ENCODE data around the gene TMEM141. TPM values are rescaled to one million over a fixed set of nuclear protein-coding genes. Genes with fewer than 3 reads are reported as not detected.

TMEM141 gene
- total RNA-seq (2014; rRNA removed; shearing (Covaris generic)) = 63.0 and 84.8 TPM in 2 replicates

DNA sequence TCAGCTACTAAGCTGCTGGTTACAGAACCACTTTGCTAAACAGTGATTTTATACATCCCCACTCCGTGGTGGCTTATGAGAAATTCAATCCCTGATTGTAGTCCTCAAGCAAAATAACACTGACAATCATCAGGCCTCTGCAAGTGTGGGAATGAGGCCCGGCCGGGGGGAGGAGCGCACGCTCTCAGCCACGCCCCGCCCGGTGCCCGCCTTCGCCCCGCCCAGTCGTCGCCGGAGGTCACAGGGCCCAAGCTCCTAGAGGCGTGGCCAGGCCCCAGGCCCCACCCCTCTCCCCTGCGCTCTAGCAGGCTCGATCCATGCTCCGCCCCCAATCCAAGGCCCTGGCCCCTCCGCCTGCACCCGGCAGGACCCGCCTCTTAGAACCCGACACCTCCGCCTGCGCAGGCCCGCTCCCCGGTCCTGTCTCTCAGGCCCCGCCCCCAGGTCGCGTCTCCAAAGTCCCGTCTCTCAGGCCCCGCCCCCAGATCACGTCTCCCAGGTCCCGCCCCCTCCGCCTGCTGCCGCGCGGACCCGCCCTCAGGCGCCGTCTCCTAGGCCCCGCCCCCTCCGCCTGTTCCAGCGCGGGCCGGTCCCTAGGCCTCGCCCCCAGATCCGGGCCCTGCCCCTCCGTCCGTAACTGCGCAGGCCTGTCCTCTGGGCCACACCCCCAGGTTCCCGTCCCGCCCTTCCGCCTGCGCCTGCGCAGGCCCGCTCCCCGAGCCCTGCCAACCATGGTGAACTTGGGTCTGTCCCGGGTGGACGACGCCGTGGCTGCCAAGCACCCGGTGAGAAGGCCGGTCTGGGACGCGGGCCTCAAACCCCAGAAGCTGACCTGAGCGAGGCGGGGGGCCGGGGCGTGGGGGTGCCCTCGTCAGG is at the start of gene TMEM141:
TSS of gene TMEM141 (plus strand) at position 705 of the 876 bp plus-strand sequence. CDS start at position 732, 27 bp downstream.
- peak; percentile 98 for DNase-seq (ENCODE audit: low read depth)

DNA sequence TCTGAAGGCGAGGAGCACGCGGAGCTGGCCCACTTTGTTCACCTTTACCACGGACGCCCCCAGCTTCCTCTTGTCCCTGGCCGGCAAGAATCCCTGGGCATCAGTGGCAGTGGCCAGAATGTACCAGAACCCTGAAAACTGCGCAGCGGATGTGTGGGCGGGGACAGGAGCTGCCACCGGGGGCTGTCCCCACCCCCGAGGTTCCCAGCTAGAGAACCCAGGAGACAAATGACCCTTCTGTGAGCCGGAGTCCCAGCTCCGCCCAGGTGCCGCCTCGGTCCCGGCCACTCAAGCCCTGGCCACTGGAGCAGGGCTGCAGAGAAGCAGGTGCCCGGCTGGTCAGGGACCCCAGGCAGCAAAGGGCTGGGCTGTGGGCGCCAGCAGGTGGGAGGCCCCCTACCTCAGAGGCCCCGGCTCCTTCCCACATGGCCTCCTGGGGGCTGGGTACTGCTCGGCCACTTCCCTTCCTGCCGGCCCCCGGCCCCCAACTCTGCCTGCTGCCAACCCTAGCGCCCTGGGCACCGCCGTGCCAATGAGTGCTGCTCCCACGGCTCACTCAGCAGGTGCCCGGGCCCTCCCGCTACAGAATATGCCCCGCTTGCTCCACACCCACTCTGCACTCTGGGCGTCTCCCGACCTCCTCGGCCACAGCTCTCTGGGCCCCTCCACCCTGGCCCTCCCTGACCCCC is 49.1 kb upstream of the TMEM141 start:
- DNase-seq (ENCODE audit: low read depth) = no peak

DNA sequence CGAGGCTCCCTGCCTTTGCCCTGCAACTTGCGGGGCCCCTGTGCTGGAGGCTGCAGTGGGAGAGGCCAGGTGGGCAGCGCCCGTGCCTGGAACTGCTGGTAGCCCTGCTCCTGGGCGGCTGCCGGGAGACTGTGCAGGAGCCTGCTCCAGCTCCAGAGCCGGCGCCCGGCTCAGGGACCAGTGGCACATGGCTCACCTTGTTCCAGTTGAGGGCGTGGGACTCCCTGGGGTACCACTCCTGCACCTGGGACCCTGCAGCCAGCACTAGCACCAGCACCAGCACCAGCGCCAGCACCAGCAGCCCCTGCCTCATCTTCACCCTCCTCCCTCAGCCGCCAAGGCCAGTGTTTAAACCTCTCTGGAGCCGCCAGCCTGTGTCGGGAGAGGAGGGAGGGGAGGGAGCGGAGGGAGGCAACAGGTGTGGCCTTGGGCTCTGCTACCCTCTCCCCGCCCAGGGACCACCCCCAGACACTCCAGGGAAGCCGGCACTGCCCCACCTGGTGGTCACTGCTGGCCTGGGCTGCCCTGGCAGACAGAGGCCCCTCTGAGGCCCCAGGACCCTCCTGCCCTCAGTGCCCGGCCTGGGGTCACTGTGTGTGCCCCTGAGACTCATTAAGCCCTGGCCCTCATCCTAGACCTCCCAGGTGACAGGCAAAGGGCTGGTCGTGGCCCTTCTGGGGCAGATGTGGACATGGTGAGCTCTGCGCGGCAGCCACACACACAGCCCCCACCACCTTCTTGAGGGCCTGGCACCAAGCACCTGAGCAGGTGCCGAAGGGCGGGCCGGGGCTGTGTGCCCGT is 48.4 kb upstream of the TMEM141 start, which contains the start of gene LCN10:
TSS of gene LCN10 (minus strand) at position 350 of the 801 bp plus-strand sequence. CDS start at position 313, 37 bp downstream.
- no peak for DNase-seq (ENCODE audit: low read depth)

DNA sequence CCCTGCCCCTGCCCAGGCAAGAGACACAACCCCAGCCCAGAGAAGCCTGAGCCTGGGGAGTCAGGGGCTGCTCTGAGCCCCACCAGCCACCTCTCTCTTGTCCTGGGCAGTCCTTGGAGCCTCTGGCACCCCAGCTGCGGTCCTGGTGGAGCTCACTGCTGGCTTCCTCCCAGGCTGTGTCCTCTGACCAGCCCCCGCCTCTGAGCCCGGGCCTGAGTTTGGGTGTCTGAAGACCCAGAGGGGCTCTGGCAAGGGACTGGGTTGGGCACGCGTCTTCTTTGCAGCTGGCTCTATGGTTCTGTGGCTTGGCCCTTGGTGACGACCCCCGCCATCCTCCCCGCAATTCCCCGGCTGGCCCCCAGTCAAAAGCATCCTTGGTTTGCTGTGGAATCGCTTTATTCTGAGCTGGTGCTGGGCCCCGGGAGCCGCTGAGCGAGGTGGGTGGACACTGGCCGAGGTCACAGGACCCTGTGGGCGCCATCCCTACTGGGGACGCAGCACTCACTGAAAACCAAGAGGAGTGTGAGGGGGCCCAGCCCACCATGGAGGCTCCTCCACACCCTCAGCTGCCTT is 47.4 kb upstream of the TMEM141 start:
- no peak for DNase-seq (ENCODE audit: low read depth)

DNA sequence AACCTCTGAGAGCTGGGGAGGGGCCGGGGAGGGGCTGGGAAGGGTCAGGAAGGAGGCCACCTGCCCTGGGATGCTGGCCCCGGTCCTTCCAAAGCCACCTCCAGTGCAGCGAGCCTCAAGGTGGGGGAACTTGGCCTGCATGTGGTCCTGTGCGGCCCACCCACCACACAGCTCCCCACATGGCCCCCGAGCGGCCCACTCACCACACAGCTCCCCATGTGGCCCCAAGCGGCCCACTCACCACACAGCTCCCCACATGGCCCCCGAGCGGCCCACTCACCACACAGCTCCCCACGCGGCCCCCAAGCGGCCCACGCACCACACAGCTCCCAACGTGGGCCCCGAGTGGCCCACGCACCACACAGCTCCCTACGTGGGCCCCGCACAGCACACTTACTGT is 46.4 kb upstream of the TMEM141 start:
- no peak for DNase-seq (ENCODE audit: low read depth)

DNA sequence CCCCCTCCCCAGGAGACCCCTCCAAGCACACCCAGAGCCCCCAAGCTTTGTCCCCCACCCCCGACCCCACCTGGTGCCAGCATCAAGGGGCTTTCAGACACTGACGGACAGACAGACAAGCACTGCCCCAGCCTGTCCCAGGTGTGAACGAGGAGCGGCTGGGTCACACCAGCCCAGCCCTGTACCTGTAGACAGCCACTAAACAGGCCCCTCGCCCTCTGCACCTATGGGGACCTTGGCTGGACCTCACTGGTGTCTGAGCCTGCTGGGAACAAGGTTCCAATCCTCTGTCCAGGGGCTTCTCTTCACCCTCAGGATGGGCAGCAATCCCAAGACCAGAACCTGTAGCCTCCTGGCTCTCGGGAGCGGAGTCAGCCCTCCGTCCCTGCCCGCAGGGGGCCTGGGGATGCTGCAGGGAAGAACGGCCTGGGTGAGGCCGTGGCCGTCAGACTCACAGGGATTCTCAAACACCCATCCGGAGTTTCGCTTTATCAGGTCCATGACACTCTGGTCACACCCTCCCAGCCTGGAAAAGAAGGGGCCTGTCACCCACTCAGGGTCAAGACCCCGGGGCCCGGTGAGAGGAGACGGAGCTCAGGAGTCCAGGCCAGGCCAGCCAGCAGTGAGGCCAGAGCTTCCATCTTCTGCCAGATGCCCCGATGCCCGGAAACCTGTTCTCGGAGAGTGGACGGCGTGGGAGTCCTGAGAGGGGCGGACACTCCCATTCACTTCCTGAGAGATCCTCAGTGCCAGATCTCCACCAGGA is 45.6 kb upstream of the TMEM141 start:
- DNase-seq (ENCODE audit: low read depth) = no peak

DNA sequence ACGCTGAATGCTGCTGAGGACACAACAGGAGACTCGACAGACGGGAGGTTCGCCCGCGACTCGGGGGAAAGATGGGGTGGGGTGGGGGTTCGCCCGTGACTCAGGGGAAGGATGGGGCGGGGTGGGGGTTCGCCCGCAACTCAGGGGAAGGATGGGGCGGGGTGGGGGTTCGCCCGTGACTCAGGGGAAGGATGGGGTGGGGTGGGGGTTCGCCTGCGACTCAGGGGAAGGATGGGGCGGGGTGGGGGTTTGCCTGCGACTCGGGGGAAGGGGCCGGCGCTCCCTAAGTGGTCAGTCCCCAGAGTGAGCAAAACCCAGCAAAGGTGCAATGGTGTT is 45.0 kb upstream of the TMEM141 start:
- no peak for DNase-seq (ENCODE audit: low read depth)

DNA sequence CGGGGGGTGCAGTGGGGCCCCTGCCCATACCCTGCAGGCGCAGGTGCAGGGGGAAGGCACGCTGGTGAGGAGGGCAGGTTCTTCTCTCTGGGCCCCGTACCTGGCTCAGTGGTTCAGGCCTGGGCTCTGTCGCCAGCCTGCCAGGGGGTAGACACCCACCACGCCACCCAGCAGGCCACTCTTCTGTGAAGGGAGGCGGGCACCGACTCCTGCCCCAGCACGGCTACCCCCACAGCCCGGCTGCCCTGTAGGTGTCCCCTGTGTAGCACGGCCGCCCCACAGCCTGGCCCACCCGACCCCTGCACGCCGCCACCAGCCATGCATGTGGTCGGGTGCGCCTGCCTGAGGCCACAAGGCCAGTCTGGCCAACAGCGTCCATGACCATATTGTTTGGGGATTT is 44.5 kb upstream of the TMEM141 start:
- DNase-seq (ENCODE audit: low read depth) = no peak

DNA sequence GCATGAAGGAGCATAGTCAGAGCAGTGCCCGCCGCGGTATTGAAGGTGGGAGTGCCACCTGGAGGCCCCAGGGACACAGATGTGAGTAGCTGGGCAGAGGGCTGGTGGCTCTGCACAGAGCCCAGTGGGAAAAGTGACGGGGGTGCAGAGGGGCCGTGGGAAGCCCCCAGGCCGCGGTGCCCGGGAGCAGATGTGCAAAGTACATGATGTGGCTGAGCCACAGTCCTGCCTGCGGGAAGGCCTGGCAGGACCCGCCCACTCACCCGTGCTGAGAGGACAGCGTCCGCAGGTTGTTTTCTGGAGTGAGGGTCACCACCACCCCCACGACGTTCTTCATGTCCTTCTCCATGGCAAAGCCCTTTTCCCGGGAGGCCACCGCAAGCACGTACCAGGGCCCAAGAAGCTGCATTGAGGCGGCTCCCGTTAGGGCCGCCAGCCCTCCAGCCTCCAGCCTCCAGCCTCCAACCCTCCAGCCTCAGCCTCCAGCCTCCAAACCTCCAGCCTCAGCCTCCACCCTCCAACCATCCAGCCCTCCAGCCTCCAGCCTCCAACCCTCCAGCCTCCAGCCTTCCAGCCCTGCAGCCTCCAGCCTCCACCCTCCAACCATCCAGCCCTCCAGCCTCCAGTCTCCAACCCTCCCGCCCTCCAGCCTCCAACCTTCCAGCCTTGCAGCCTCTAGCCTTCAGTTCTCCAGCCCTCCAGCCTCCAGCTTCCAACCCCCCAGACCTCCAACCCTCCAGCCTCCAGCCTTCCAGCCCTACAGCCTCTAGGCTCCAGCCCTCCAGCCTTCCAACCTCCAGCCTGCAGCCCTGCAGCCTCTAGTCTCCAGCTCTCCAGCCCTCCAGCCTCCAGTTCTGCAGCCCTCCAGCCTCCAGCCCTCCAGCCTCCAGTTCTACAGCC is 43.7 kb upstream of the TMEM141 start:
- DNase-seq (ENCODE audit: low read depth) = no peak

DNA sequence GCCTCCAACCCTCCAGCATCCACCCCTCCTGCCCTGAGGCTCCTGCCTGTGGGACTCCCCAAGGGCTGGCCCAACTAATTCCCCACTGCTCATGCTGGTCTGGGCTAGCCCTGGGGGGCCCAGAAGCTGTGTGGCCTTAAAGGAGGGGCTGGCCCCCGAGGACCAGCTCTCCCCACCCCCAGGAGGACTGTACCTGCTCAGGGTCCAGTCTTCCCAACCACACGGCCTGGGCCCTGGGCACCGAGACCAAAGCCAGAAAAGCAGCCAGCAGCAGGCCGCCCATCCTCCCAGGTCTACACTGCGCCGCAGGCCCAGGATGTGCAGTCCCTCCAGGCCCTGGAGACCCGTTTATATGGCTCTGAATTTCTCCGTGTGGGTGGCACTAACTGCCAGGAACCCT is 42.9 kb upstream of the TMEM141 start, which contains the start of gene LCN6:
TSS of gene LCN6 (minus strand) at position 325 of the 400 bp plus-strand sequence. CDS start at position 283, 42 bp downstream.
- DNase-seq (ENCODE audit: low read depth) = no peak

DNA sequence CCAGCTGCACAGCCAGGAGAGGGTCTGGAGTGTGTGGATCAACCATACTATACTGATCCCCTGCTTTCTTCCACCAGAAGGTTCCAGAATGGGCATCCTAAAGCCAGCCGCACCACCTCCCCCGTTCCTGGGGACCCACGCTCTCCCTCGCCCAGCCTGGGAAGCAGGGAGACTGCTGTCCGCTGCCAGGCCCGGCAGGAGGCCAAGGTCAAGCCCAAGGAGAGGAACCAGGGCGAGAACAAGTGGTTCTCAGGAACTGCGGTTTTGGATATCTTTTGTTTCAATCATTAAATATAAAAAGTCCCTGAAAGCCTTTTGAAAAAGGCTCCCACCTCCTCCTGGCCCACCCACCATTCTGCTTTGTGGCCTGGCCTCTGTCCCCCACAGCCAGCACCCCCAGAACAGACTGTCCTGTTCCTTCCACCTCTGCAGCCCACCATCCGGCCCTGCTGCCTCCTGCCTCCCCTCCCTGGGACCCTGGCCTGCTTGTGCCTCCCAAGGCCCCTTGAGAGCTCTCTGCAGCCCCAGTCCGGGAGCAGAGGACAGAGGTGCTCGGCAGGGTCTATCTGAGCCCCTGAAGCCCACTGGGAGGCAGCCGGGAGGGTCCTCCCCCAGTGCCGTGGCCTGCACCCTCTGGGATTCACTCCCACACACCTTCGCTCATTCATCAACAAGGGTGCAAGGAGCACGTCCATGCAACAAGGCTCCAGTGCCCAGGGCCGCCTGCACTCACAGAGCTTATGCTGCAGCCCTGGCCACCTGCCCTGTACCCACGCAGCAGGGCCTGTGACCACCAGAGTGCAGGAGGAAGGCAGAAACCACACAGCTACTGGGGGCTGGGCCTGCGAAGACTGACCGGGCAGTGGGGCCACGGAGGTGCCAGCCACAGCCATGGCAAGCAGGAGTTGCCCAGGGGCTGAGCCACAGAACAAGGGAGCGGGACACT is 42.2 kb upstream of the TMEM141 start:
- no peak for DNase-seq (ENCODE audit: low read depth)

DNA sequence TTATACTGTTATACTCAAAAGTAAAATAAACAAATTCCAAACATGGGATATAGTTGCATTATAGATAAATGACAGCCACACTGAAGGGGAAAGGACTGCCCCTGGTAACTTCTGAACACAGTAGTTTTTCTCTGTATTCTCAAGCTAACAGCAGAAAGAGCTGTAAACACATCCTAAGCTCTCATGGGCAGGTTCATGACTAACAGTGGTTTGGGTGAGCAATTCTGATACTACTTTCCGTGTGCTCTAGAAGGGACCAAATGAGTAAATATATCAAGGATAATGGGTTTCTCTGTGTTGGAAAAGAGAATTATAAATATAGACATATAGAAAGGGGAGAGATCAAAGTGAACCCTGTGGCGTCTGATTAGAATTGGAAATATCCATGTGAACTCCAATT is 40.6 kb upstream of the TMEM141 start:
- peak; percentile 39 for DNase-seq (ENCODE audit: low read depth)

DNA sequence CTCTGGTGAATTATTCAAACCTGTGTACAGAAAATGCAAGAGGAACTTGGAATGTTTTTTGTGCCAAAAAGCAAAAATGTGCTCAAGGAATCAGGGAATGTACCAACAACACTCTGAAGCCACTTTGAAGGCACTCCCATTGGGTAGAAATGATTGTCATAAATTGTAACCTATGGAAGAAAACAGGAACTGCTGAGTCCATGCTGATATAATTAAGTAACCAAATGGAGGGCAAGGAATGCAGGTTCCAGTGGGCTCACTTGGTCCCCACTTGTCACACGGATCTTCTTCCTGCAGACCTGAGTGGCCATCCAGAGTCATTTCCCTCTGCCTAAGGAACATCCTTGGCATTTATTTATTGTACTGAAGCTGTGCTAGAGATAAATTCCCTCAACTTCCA is 39.9 kb upstream of the TMEM141 start:
- DNase-seq (ENCODE audit: low read depth) = no peak

DNA sequence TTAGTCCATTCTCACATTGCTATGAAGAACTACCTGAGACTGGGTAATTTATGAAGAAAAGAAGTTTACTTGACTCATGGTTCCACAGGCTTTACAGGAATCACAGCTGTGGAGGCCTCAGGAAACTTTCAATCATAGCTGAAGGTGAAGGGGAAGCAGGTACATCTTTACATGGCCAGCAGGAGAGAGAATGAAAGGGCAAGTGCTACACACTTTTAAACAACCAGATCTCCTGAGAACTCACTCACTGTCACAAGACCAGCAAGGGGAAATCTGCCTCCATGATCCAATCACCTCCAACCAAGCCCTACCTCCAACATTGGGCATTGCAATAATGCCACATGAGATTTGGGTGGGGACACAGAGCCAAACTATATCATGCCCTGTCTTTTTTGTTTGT is 39.3 kb upstream of the TMEM141 start:
- DNase-seq (ENCODE audit: low read depth) = no peak

DNA sequence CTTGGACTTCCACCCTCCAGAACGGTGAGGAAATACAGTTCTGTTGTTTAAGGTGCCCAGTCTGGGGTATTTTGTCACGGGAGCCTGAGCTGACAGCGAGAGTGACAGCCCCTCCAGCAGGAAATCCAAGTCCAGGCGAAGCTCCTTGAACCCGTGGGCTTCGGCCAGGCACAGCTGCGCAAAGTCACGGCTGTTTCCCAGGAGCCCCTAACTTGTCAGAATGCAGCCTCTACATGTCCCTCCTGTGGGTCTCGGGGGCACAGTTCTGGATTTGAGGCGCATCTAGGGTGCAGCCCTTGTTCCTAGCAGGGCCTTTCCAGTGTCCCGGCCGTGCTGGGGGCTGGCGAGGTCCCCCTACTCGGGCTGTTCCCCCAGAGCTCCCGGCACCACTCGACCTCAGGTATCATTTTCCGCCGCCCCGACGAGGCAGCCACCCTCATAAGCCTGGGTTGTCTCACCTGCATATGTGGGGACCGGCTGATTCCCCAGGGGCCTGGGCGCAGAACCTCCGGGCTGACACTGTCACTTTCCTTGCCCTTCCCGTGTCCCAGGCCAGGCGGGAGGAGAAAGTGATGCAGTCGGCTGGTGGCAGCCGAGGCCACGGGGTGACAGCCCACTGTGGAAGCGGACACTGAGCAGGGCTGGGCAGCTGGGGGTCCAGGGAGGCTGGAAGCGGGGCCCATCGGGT is 37.6 kb upstream of the TMEM141 start:
- no peak for DNase-seq (ENCODE audit: low read depth)

DNA sequence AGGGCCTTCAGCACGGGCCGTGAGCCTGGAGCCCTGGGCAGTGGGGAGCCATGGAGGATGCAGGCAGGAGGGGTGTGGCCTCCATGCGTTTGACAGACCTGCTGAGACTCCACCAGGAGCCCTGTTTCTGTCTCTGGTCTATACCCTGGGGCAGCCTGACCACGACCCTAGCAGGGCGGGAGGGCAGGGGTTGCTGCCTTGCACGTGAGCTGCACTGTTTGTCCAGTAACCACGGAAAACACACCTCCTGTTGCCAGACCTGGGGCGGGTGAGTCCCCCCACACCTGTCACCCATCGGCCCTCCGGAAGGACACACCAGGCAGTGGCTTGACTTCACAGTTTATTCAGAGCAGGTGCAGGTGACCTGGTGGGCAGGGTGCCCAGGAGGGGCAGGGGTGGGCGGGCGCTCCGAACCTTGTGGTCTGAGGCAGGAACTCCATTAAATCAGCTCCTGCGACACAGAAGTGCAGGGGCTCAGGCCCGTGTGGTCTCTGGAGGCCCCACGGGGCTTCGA is 37.0 kb upstream of the TMEM141 start:
- no peak for DNase-seq (ENCODE audit: low read depth)

DNA sequence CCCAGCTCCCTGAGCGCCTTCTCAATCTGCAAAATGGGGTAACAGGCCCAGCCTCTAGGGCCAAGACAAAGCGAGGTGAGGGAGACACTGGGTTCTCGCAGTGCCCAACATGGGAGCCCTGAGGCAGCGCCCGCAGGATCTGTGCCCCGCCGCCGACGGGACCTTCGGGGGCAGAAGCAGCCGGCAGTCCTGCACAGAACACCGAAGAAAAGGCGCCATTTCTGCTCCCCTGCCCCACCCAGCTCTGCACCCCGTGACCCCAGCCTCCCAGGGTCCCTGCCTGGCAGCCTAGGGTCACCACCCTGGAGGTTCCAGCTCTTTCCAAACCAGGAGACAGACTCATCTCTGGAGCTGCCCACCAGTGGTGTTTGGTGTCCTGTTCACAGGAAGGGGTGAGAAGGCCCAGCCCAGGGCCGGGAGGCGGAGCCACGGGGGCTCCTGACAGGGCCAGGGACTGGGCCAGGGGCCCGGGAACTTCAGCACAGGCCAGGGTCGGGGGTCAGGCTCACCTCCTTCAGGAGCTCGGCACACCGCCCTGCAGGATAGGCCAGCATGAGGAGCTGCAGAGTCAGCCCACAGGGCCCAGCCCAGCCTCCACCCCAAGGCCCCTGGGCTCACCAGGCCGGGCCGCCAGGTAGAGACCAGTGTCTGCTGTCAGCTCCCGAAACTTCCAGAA is 36.4 kb upstream of the TMEM141 start:
- no peak for DNase-seq (ENCODE audit: low read depth)

Measured in M059J (cell line).